ENCODE results near the gene AHCYL2. TPM values are rescaled to one million over a fixed set of nuclear protein-coding genes. Genes with fewer than 3 reads are reported as not detected.

The AHCYL2 gene
- total RNA-seq, 4 donors from 2014 or later = 10.8 to 14.0 (median 13.7) TPM

DNA sequence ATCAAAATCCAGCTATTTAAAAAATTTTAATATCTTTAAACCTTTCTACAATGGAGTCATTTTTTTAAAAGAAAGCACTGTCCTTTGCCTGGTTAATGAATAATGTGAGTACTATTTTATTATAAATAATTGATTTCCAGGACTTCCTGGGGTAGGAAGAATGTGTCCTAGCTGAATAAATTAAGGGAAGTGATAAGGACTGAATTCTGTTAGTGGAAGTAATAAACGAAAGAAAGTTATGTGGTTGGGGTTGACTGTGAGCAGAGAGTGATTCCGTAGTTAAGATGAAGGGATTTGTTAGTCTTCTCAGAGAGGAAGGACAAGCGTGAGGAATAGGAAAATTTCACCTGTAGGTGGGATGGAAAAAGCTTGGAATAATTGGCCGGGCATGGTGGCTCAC, 59.1 kb downstream of the AHCYL2 start:
- H3K4me3 ChIP-seq = no peak overlapping the region
- intact Hi-C loops (cut with DNase I) = no loop called here
- H3K9me3 ChIP-seq = no peaks in the 10 kb centered on the region
- H3K27ac ChIP-seq = no peak overlapping the region
- no peak for TF ChIP-seq POLR2A (IDR thresholded peaks at IDR 0.05)
- TF ChIP-seq, protein P1, sequence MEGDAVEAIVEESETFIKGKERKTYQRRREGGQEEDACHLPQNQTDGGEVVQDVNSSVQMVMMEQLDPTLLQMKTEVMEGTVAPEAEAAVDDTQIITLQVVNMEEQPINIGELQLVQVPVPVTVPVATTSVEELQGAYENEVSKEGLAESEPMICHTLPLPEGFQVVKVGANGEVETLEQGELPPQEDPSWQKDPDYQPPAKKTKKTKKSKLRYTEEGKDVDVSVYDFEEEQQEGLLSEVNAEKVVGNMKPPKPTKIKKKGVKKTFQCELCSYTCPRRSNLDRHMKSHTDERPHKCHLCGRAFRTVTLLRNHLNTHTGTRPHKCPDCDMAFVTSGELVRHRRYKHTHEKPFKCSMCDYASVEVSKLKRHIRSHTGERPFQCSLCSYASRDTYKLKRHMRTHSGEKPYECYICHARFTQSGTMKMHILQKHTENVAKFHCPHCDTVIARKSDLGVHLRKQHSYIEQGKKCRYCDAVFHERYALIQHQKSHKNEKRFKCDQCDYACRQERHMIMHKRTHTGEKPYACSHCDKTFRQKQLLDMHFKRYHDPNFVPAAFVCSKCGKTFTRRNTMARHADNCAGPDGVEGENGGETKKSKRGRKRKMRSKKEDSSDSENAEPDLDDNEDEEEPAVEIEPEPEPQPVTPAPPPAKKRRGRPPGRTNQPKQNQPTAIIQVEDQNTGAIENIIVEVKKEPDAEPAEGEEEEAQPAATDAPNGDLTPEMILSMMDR (IDR thresholded peaks at IDR 0.05) = no peak
- H3K27me3 ChIP-seq = no peaks in the 10 kb centered on the region
- H3K36me3 ChIP-seq = peaks cover 0 to 8% (median 0%) of the 10 kb centered on the region in 3 donors
- peaks cover 0 to 4% (median 0%) of the 10 kb centered on the region in 3 donors for H3K4me1 ChIP-seq
- WGBS, 2 donors = 73% methylated on average over 4 of the region's 4 CpGs
- DNase-seq = no peak

DNA sequence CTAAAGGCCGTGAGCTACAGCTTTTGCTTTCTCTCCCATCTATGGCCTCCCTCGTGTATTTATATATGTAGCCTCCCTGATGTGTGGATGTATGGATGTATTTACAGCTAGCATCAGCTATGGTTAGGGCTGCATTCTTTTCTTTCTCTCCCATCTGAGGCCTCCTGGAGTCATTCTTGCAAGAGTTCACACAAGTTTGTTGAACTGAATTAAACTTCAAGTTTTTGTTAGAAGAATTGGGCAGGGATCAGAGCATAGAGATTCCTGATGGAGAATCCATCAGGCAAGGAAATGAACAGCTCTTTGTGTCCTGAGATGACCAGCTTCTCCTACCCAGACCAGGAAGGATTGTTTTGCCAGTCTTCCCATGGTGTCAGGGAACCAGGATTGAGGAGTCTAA, 60.3 kb downstream of the AHCYL2 start:
- Histone ChIP-seq H3K4me3 (no peak overlapping the region), H3K4me1 (peaks cover 0 to 4% (median 0%) of the 10 kb centered on the region in 3 donors), H3K27me3 (no peaks in the 10 kb centered on the region), H3K27ac (no peak overlapping the region), H3K9me3 (no peaks in the 10 kb centered on the region), H3K36me3 (peaks cover 0 to 11% (median 0%) of the 10 kb centered on the region in 3 donors)
- WGBS, 2 donors = 89 to 90% methylated on average over 2 of the region's 2 CpGs
- no peak for TF ChIP-seq POLR2A (IDR thresholded peaks at IDR 0.05)
- TF ChIP-seq, protein P1 (IDR thresholded peaks at IDR 0.05) = no peak
- intact Hi-C loops (cut with DNase I) = no loop called here
- DNase-seq = no peak

DNA sequence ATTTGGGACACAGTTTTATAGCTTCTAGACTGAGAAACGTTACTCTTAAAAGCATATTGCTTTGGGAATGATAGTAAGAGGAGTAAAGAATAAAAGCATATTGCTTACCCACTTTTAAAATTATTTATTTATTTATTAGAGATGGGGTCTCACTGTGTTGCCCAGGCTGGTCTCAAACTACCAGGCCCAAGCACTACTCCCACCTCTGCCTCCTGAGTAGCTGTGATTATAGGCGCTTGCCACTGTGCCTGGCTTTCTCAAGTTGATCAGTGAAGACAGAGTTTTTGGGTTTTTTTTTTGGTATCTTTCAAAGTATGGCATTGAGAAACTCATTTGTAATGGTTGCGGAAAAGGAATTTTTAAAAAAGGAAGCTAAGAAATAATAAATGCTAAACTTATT, 68.0 kb downstream of the AHCYL2 start:
- TF ChIP-seq, protein P1 (IDR thresholded peaks at IDR 0.05) = no peak
- no peak for TF ChIP-seq POLR2A (IDR thresholded peaks at IDR 0.05)
- intact Hi-C loops (cut with DNase I) = loop anchor here (10.0 kb wide), 1 partner anchor 68 kb away; the partner anchor contains the start of gene AHCYL2
- peaks cover 0 to 25% (median 7%) of the 10 kb centered on the region in 3 donors for H3K4me1 ChIP-seq
- H3K9me3 ChIP-seq = no peaks in the 10 kb centered on the region
- DNase-seq = no peak
- 85 to 99% methylated on average over 3 of the region's 3 CpGs for WGBS, 2 donors
- peaks cover 0 to 11% (median 0%) of the 10 kb centered on the region in 3 donors for H3K36me3 ChIP-seq
- no peak overlapping the region for H3K4me3 ChIP-seq
- no peaks in the 10 kb centered on the region for H3K27me3 ChIP-seq
- H3K27ac ChIP-seq = no peak overlapping the region

DNA sequence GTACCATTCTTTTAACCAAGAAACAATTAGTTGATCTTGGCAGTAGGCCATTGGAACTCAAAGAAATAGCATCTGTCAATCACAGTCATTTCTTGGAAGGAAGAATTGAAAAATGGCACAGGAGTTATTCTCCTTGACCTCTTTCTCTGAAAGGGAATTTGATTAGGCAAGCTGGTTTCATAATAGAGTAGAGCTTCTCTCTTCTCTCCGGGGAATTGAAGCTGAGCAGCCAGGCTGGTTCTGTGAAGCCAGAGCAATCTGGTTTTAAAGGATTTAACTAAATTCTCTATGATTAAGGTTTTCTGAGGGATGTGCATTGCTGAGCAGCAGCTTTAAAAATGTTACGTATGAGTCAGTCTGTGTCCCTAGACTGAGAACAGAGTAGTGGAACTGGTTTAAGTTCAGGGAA, 70.2 kb downstream of the AHCYL2 start:
- intact Hi-C loops (cut with DNase I) = loop anchor here (10.0 kb wide), 1 partner anchor 70 kb away; the partner anchor contains the start of gene AHCYL2

DNA sequence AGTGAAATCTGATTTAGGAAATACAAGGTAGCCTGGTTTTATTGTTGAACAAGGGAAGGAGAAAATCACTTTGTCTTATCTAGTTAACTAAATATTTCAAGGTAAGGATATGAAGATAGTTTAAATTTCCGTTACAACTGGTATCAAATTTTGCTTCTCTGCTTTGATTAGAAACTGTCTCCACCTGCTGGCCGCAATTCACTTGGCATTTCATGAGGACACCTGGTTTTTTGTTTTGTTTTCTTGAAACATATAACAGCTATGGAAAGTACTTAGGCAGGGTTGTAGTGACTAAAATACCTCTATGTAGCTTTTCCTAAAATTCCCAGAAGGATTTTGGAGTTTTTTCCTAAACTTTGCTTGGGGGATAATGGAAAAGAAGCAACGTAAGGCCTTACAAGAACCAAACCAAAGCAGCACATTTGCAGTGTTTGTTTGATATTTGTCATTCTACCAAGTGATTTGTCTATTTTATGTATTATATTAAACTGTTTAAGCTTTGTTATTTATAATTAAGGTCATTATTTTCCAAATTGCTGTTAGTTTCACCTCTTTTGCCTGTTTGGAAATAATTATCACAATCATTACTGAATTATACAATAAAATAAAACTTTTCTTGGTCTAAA, 73.6 kb downstream of the AHCYL2 start:
- intact Hi-C loops (cut with DNase I) = loop anchor here (10.0 kb wide), 1 partner anchor 74 kb away; the partner anchor contains the start of gene AHCYL2
- DNase-seq = no peak
- no peaks in the 10 kb centered on the region for H3K36me3 ChIP-seq
- WGBS, 2 donors = 29 to 32% methylated on average over 3 of the region's 3 CpGs
- H3K4me3 ChIP-seq = no peak overlapping the region
- H3K4me1 ChIP-seq = peaks cover 0 to 25% (median 7%) of the 10 kb centered on the region in 3 donors
- TF ChIP-seq, protein P1 (IDR thresholded peaks at IDR 0.05) = peak in 5 of 6 experiments; percentile 54 to 81 (median 71)
- TF ChIP-seq POLR2A (IDR thresholded peaks at IDR 0.05) = no peak
- no peaks in the 10 kb centered on the region for H3K27me3 ChIP-seq
- no peak overlapping the region for H3K27ac ChIP-seq
- H3K9me3 ChIP-seq = no peaks in the 10 kb centered on the region

More for the DNA sequence above, 70.2 kb downstream of the AHCYL2 start:
- WGBS, 2 donors = 13 to 30% methylated on average over 2 of the region's 2 CpGs
- TF ChIP-seq, protein P1 (IDR thresholded peaks at IDR 0.05) = no peak
- TF ChIP-seq POLR2A (IDR thresholded peaks at IDR 0.05) = no peak
- Histone ChIP-seq H3K9me3 (no peaks in the 10 kb centered on the region), H3K27me3 (no peaks in the 10 kb centered on the region), H3K27ac (peak overlapping the region in 3 of 4 donors; percentile 7 to 56 (median 40)), H3K4me3 (no peak overlapping the region), H3K36me3 (no peaks in the 10 kb centered on the region), H3K4me1 (peaks cover 0 to 25% (median 7%) of the 10 kb centered on the region in 3 donors)
- no peak for DNase-seq
